ENCODE measurements around the gene SIX2. TPM values are rescaled to one million over a fixed set of nuclear protein-coding genes. Genes with fewer than 3 reads are reported as not detected.

The SIX2 gene
- total and polyA plus RNA-seq, 2 of the 13 experiments (the other 11 are each of a cell fraction or from before 2014, with no cell fraction given) = not detected

- ChIA-PET CTCF (ENCODE audit: low intra/inter-chr PET ratio, low total read pairs) (no interaction called here), POLR2A (no interaction called here)
- ATAC-seq (no peak), FAIRE-seq (no peak), DNase-seq (ENCODE audit: low spot score) (no peak)
- Histone ChIP-seq H3K4me1 (ENCODE audit: insufficient read depth, low read length) (no peaks in the 10 kb centered on the region), H2AFZ (ENCODE audit: low read length) (no peak overlapping the region), H4K20me1 (ENCODE audit: insufficient read depth, low read length) (no peaks in the 10 kb centered on the region), H3K36me3 (replicated peaks in 1 of 2; ENCODE audit: control insufficient read depth in 1 of 2, insufficient read depth in 2 of 2, low read length in 2 of 2) (no peaks in the 10 kb centered on the region), H3K79me2 (ENCODE audit: insufficient read depth, low read length) (no peaks in the 10 kb centered on the region), H3K27ac (ENCODE audit: extremely low read length, insufficient read depth, low read length) (no peak overlapping the region), H3K9me3 (ENCODE audit: low read length) (no peaks in the 10 kb centered on the region), H3K4me2 (ENCODE audit: low read depth, low read length) (no peak overlapping the region), H3K9ac (ENCODE audit: insufficient read depth, low read depth, low read length) (no peak overlapping the region), H3K27me3 (ENCODE audit: control insufficient read depth in 1 of 2, insufficient read depth in 2 of 2, low read length in 2 of 2) (peaks cover 0 to 20% of the 10 kb centered on the region in 2 experiments; a peak in 2 of 5 replicates), H3K4me3 (replicated peaks in 1 of 3; ENCODE audit: insufficient read depth in 1 of 3, low read depth in 2 of 3, low read length in 3 of 3) (no peak overlapping the region)
- WGBS (ENCODE audit: low lambda C conversion rate) = 58% methylated on average over 8 of the region's 15 CpGs
- in situ Hi-C loops (cut with HindIII; ENCODE audit: extremely low pct_ligation_motif_present, low pct_unique_long_range_greater_than_20kb) (no loop called here), intact Hi-C loops (cut with micrococcal nuclease; ENCODE audit: unreplicated experiment) (no loop called here)
- TF ChIP-seq ZNF367 (CRISPR knock-in tag; IDR thresholded peaks at IDR 0.05; ENCODE audit: borderline replicate concordance) = no peak
- no TSS peak for BruUV-seq (replicated peaks)
These were observed 38.3 kb downstream of the SIX2 start for GRCh38 chr2:44970846-44971450.

DNA sequence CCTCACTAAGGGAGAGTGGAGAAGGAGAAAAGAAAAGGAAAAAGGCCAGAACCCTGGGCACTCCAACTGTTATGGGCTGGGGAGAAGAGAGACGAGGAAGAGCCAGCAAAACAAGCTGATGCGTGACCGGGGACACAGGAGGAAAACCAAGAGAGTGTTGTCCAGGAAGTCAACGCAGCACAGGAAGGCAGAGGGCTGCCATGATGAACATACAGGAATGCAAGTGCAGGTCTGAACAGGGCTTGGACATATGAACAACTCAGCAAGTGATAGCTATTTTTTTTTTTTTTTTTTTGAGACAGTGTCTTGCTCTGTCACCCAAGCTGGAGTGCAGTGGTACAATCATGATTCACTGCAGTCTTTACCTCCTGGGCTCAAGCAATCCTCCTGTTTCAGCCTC, 39.3 kb downstream of the SIX2 start:
- no peaks in the 10 kb centered on the region for H4K20me1 ChIP-seq (ENCODE audit: insufficient read depth, low read length)
- no peak overlapping the region for H3K27ac ChIP-seq (ENCODE audit: extremely low read length, insufficient read depth, low read length)
- 57% methylated on average over 4 of the region's 4 CpGs for WGBS (ENCODE audit: low lambda C conversion rate)
- H3K27me3 ChIP-seq (ENCODE audit: control insufficient read depth in 1 of 2, insufficient read depth in 2 of 2, low read length in 2 of 2) = peaks cover 0 to 29% of the 10 kb centered on the region in 2 experiments; a peak in 3 of 5 replicates
- FAIRE-seq (no peak), ATAC-seq (no peak), DNase-seq (ENCODE audit: low spot score) (no peak)
- CTCF ChIA-PET (ENCODE audit: low intra/inter-chr PET ratio, low total read pairs) = no interaction called here
- no peak overlapping the region for H3K9ac ChIP-seq (ENCODE audit: insufficient read depth, low read depth, low read length)
- H3K79me2 ChIP-seq (ENCODE audit: insufficient read depth, low read length) = no peaks in the 10 kb centered on the region
- H3K36me3 ChIP-seq (replicated peaks in 1 of 2; ENCODE audit: control insufficient read depth in 1 of 2, insufficient read depth in 2 of 2, low read length in 2 of 2) = no peaks in the 10 kb centered on the region
- no peaks in the 10 kb centered on the region for H3K4me1 ChIP-seq (ENCODE audit: insufficient read depth, low read length)
- H2AFZ ChIP-seq (ENCODE audit: low read length) = no peak overlapping the region
- POLR2A ChIA-PET = no interaction called here
- BruUV-seq (replicated peaks) = no TSS peak
- intact Hi-C loops (cut with micrococcal nuclease; ENCODE audit: unreplicated experiment) = no loop called here
- H3K9me3 ChIP-seq (ENCODE audit: low read length) = no peaks in the 10 kb centered on the region
- in situ Hi-C loops (cut with HindIII; ENCODE audit: extremely low pct_ligation_motif_present, low pct_unique_long_range_greater_than_20kb) = no loop called here
- no peak overlapping the region for H3K4me3 ChIP-seq (replicated peaks in 1 of 3; ENCODE audit: insufficient read depth in 1 of 3, low read depth in 2 of 3, low read length in 3 of 3)
- H3K4me2 ChIP-seq (ENCODE audit: low read depth, low read length) = no peak overlapping the region
- TF ChIP-seq STAG1 (CRISPR knock-in tag; IDR thresholded peaks at IDR 0.05) (no peak), ZBTB42 (CRISPR knock-in tag; IDR thresholded peaks at IDR 0.05) (no peak), ZNF432 (CRISPR knock-in tag; IDR thresholded peaks at IDR 0.05; ENCODE audit: borderline replicate concordance) (no peak), GTF3A (CRISPR knock-in tag; conservative IDR thresholded peaks at IDR 0.05) (no peak), PCBP2 (optimal IDR thresholded peaks at IDR 0.05; ENCODE audit: low read depth, low read length, poor library complexity, severe bottlenecking) (no peak), HNF4G (IDR thresholded peaks at IDR 0.05; ENCODE audit: borderline replicate concordance, low read depth, low read length) (no peak), HNF4G (CRISPR knock-in tag; IDR thresholded peaks at IDR 0.05; ENCODE audit: borderline replicate concordance, low read depth) (no peak), ELK4 (CRISPR knock-in tag; IDR thresholded peaks at IDR 0.05; ENCODE audit: borderline replicate concordance) (no peak), MAF1 (CRISPR knock-in tag; IDR thresholded peaks at IDR 0.05; ENCODE audit: borderline replicate concordance) (no peak), FOSL2 (CRISPR knock-in tag; IDR thresholded peaks at IDR 0.05) (no peak), ZBTB10 (CRISPR knock-in tag; IDR thresholded peaks at IDR 0.05; ENCODE audit: borderline replicate concordance) (no peak), FLYWCH1 (CRISPR knock-in tag; IDR thresholded peaks at IDR 0.05) (no peak)
- TF ChIP-seq, protein P1, sequence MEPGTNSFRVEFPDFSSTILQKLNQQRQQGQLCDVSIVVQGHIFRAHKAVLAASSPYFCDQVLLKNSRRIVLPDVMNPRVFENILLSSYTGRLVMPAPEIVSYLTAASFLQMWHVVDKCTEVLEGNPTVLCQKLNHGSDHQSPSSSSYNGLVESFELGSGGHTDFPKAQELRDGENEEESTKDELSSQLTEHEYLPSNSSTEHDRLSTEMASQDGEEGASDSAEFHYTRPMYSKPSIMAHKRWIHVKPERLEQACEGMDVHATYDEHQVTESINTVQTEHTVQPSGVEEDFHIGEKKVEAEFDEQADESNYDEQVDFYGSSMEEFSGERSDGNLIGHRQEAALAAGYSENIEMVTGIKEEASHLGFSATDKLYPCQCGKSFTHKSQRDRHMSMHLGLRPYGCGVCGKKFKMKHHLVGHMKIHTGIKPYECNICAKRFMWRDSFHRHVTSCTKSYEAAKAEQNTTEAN (CRISPR knock-in tag; conservative IDR thresholded peaks at IDR 0.05) = no peak

Measured in HepG2 (cell line).